Measurements from ENCODE around the gene KIRREL3.

The KIRREL3 gene

DNA sequence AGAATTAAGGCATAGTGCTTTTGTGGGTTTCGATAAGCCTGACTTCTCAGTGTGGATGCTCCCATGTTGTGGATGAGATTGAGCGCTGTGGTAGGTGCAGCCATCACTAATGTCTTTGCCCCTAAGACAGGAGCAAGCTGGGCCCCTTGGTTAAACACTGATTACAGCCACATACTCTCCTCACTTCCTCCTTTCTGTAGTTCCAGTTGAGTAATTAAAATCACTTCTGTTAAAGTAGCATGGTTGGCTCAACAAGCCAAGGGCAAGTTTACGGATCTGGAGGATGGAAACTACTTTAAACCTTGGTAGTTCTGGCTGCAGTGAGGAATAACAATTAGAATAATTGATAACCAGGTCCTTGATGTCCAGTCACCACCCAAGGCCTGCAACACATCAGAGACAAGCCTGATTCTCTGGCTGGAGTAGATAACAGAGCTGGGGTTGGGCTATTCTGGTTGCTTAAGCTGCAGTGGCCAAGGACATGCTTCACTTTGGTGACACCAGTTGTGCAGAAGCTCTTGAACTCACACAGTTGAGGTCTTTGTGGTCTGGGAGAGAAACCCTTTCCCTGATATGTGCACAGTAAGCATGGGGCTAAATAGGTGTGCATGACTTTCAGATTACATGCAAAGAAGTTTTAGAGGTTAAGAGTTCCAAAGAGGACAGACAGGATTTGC is 81.3 kb downstream of the KIRREL3 start:
- H3K4me3 ChIP-seq (ENCODE audit: low read depth, low read length): no peak overlapping the region
- TF ChIP-seq, protein P1, sequence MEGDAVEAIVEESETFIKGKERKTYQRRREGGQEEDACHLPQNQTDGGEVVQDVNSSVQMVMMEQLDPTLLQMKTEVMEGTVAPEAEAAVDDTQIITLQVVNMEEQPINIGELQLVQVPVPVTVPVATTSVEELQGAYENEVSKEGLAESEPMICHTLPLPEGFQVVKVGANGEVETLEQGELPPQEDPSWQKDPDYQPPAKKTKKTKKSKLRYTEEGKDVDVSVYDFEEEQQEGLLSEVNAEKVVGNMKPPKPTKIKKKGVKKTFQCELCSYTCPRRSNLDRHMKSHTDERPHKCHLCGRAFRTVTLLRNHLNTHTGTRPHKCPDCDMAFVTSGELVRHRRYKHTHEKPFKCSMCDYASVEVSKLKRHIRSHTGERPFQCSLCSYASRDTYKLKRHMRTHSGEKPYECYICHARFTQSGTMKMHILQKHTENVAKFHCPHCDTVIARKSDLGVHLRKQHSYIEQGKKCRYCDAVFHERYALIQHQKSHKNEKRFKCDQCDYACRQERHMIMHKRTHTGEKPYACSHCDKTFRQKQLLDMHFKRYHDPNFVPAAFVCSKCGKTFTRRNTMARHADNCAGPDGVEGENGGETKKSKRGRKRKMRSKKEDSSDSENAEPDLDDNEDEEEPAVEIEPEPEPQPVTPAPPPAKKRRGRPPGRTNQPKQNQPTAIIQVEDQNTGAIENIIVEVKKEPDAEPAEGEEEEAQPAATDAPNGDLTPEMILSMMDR (IDR thresholded peaks at IDR 0.05; ENCODE audit: borderline replicate concordance, insufficient read depth, low read depth, low read length): no peak

DNA sequence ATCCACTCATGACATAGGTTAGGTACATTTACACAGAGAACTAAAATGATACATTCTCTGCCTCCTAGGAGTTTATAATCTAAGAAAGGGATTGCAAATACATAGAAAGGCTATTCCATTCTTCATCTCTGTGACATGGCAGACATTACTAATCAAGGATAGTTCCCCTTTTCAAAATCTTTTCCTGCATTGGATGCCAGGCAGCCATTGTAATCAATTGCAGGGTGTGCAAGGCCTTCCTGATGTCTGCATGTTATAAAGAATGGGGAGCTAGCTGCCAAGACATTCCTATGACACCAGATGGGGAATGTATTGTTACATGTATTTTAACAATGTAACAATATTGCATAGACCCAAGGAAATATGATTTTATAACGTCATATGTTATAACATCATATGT is 82.0 kb downstream of the KIRREL3 start:
- TF ChIP-seq, protein P1 (IDR thresholded peaks at IDR 0.05; ENCODE audit: borderline replicate concordance, insufficient read depth, low read depth, low read length): no peak
- no peak overlapping the region for H3K4me3 ChIP-seq (ENCODE audit: low read depth, low read length)

DNA sequence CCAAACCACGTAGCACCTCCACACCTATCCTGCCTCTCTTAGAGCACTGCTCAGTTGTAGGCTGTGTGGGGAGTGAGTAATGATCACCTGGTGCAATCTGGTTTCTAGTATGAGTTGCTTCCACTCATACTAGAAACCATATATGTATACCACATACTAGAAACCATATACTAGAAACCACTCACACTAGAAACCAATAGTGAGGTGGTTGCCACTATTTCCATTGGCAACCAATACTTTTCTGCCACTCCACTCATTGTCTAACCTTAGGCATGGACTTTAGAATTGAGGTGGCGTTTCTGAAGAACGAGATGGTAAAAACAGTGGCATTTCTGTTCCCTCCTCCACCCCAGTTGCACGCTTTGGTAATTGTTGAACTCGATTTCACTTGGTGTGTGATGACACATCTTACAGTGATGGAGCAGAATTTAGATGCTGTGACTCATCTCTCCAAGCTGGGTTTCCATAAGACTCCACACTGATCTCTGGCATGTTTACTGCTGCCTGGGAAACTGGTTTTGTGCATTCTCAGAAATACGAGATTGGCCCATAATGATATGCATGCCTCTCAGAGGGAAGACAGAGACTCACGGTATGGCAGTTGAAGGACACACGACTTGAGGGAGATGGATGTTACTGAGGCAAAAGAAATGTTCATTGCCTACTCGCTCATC is 82.9 kb downstream of the KIRREL3 start:
- TF ChIP-seq, protein P1 (IDR thresholded peaks at IDR 0.05; ENCODE audit: borderline replicate concordance, insufficient read depth, low read depth, low read length): no peak

DNA sequence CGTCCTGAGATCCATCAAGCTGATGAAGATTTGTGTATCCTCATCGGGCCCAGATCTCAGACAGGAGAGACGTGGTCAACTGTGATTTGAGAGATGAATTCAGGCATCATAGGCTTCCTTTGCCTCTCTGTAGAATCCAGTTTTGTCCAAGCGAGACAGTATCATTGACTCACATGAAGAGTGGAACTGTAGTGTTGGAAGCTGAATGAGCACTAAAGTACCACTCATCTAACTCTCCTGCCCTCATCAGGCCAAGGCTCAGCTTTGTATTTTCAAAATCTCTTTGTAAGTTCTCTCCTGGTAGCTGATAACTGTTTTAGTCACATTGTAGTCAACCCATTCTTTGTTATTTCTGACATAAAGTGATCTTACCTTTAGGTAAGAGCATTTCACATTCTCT is 85.1 kb downstream of the KIRREL3 start:
- TF ChIP-seq, protein P1 (IDR thresholded peaks at IDR 0.05; ENCODE audit: borderline replicate concordance, insufficient read depth, low read depth, low read length): no peak
- no peak overlapping the region for H3K4me3 ChIP-seq (ENCODE audit: low read depth, low read length)

More for the DNA sequence above, 82.9 kb downstream of the KIRREL3 start:
- no peak overlapping the region for H3K4me3 ChIP-seq (ENCODE audit: low read depth, low read length)

DNA sequence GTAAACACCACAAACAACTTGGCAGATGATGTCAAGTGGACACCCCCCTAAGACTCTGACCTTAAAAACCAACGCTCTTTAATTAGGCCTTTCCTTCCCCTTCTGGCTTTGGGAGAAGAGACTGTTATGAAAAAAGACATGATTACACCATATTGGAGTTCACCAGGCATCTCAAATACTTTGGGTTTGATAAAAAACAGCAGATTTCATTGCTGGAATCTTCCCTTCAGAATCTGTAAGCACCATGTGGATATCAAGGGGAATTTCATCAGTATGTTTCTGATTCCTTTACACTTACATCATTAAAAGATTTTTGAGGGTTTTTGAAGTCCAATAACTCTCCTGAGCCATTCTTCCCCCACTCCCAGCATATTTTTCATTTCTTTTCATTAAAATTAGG is 85.6 kb downstream of the KIRREL3 start:
- no peak overlapping the region for H3K4me3 ChIP-seq (ENCODE audit: low read depth, low read length)
- TF ChIP-seq, protein P1 (IDR thresholded peaks at IDR 0.05; ENCODE audit: borderline replicate concordance, insufficient read depth, low read depth, low read length): no peak

DNA sequence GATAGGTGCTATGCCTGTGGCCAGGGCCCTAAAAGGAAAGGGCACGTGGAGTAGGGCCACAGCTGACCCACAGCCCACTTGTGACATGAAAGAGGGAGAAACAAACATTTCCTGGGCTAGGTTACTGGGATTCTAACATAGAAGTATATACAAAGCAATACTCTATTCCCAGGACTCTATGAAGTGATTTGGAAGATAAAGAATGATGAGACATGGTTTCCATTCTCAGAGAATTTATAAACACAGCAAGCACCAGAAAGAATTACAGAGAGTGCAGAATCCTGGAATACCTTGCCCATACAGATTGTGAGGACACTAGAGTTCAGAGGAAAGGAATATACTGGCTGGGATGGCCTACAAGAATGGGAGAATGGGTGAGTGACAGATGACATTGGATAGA is 86.4 kb downstream of the KIRREL3 start:
- H3K4me3 ChIP-seq (ENCODE audit: low read depth, low read length): no peak overlapping the region
- TF ChIP-seq, protein P1 (IDR thresholded peaks at IDR 0.05; ENCODE audit: borderline replicate concordance, insufficient read depth, low read depth, low read length): no peak

DNA sequence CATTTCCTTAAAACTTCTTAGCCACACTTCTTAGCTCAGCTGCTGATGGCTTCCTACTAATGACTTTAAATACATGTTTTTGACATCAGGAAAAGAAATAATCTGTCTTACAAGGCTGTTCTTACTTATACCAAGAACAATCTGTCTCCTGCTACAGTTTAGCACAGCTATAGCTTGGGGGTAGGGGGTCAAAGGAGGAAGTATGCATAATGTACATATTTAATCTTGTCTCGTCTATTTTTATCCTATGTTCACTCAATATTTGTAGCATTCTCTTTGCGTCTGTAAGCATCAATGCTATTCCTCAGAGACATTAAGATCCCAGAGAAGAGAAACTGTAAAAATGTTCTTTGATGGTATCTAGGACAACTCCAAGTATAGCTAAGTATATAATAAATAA is 96.0 kb downstream of the KIRREL3 start:
- TF ChIP-seq, protein P1 (IDR thresholded peaks at IDR 0.05; ENCODE audit: borderline replicate concordance, insufficient read depth, low read depth, low read length): no peak
- no peak overlapping the region for H3K4me3 ChIP-seq (ENCODE audit: low read depth, low read length)

All from GM12875 (cell line).